Lung microvascular endothelial cell (primary cell): ENCODE data around the gene CD300LB. TPM values are rescaled to one million over a fixed set of nuclear protein-coding genes. Genes with fewer than 3 reads are reported as not detected.
A peak's percentile ranks its signal among the peaks of the same experiment; 100 is the strongest.
"Not testable (repeated sequence)": the region's sequence is repeated elsewhere in the genome, so short reads cannot be mapped to it uniquely, and the experiment has no call there.

ENCODE experiments used
- DNase-seq, 2 donors: peaks; one replicate each; pipeline versions ENCODE4 v3.0.0 to v3.0.0-alpha.2; 2010; ENCODE audit warnings: low read depth in 2 of 2
- total RNA-seq: library from RNA; depleted of rRNA; stranded (reverse); fragments of >200 nt; gene quantifications from 2 replicates; pipeline ENCODE4 v1.2.1, GENCODE V29; 2014

Gene CD300LB
- total RNA-seq, 1 donor from 2014 or later = not detected

- DNase-seq = peak; percentile 62 to 75
Measured at GRCh38 chr17:74493331-74493833, 37.9 kb downstream of the CD300LB start.

GRCh38 chr17:74491626-74492025 lies 39.6 kb downstream of the CD300LB start:
- no peak for DNase-seq

GRCh38 chr17:74490716-74491115 lies 40.6 kb downstream of the CD300LB start:
- DNase-seq = no peak

GRCh38 chr17:74488276-74488675 lies 43.0 kb downstream of the CD300LB start:
- not testable (repeated sequence) for DNase-seq

- no peak for DNase-seq
Measured at GRCh38 chr17:74485841-74486240, 45.4 kb downstream of the CD300LB start.

- DNase-seq = no peak
Measured at GRCh38 chr17:74485022-74485743, 46.1 kb downstream of the CD300LB start.

GRCh38 chr17:74484066-74484465 lies 47.2 kb downstream of the CD300LB start:
- no peak for DNase-seq

- no peak for DNase-seq
Measured at GRCh38 chr17:74481621-74482020, 49.7 kb downstream of the CD300LB start.

GRCh38 chr17:74480290-74480689 lies 51.0 kb downstream of the CD300LB start:
- DNase-seq = no peak

- DNase-seq = no peak
Measured at GRCh38 chr17:74478420-74479100, 52.7 kb downstream of the CD300LB start.

- DNase-seq = no peak
Measured at GRCh38 chr17:74477411-74477810, 53.9 kb downstream of the CD300LB start.

- DNase-seq = no peak
Measured at GRCh38 chr17:74475189-74475588, 56.1 kb downstream of the CD300LB start.

GRCh38 chr17:74474043-74474792 lies 57.1 kb downstream of the CD300LB start:
- no peak for DNase-seq

- DNase-seq = no peak
Measured at GRCh38 chr17:74473294-74473693, 58.0 kb downstream of the CD300LB start.

GRCh38 chr17:74472890-74473289 lies 58.4 kb downstream of the CD300LB start:
- no peak for DNase-seq

GRCh38 chr17:74471341-74471740 lies 59.9 kb downstream of the CD300LB start:
- no peak for DNase-seq

Other genes starting within 250 kb of the CD300LB start
- gene KIF19, start 205.2 kb downstream of the CD300LB start, total RNA-seq = under 0.01 and 0.44 TPM in 2 replicates
- not detected in 2 replicates for gene BTBD17, start 169.6 kb downstream of the CD300LB start, total RNA-seq
- not detected in 2 replicates for gene GPR142, start 164.0 kb downstream of the CD300LB start, total RNA-seq
- gene GPRC5C, start 99.4 kb downstream of the CD300LB start, total RNA-seq = 0.22 and 0.40 TPM in 2 replicates
- gene CD300A, start 64.8 kb downstream of the CD300LB start, total RNA-seq = not detected in 2 replicates
- not detected in 2 replicates for gene CD300C, start 14.6 kb upstream of the CD300LB start, total RNA-seq
- gene CD300H, start 36.0 kb upstream of the CD300LB start, total RNA-seq = not detected in 2 replicates
- gene CD300LD, start 60.8 kb upstream of the CD300LB start, total RNA-seq = not detected in 2 replicates
- not detected in 2 replicates for gene CD300E, start 92.3 kb upstream of the CD300LB start, total RNA-seq
- not detected in 2 replicates for gene CD300LF, start 181.4 kb upstream of the CD300LB start, total RNA-seq
- gene RAB37, start 205.8 kb upstream of the CD300LB start, total RNA-seq = 0.20 and 0.22 TPM in 2 replicates
- 4.4 and 4.6 TPM in 2 replicates for gene NHERF1, start 217.2 kb upstream of the CD300LB start, total RNA-seq
- gene NAT9, start 244.9 kb upstream of the CD300LB start, total RNA-seq = 15.5 and 20.0 TPM in 2 replicates